ENCODE results near the gene NELL2.

The NELL2 gene

DNA sequence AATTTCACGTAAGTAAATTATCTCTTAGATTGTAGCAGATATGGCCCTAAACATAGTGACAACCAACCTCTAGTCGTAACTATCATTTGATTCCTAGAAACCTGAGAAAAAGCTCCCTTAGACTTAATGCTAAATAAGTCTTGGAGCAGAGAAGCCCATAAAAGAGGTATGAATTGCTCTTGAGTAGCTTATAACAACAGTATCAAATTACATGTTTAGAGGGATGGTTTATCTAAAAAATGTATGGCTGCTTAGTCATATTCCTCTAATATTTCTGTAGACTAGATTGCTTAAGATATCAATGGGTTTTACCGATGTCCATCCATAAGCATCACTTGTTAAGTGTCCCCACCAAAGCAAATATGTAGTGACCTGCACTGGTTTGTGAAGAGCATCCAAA, 259.7 kb downstream of the NELL2 start:
- DNase-seq (ENCODE audit: low spot score) = no peak

DNA sequence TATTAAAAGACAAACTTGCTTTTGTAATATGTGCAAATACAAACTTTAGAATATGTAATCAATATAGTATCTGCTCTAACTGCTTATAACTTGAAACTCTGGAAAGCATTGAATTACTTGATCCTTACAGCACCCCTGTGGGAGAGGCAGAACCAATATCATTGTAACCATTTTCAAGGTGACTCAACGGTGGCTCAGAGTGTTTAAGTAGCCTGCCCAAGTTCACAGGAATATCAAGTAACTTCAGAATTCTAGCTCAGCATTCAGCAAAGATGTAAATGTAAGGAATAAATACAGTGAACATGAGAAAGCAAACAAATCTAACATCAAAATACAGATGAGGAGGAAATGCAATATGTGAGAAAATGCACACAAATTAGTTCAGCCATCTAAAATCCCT, 264.6 kb downstream of the NELL2 start:
- no peak for DNase-seq (ENCODE audit: low spot score)

DNA sequence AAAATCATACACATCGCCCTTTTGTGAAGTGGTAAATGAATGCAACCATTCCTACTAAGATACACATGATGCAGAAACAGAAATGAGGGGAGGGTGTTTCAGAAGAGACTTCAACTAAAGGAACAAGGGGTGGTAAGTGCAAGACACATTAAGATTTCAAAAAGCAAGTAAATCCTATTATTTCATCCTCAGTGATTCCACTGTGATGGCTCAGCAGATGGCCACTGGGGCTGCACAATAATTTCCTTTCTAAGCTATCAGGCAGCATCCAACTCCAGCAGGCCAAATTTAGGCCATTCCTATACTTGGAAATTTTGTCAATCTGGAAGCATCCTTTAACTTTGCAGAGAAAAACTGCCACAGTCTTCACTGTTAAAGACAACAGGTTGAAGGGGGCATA, 272.4 kb downstream of the NELL2 start:
- no peak for DNase-seq (ENCODE audit: low spot score)

DNA sequence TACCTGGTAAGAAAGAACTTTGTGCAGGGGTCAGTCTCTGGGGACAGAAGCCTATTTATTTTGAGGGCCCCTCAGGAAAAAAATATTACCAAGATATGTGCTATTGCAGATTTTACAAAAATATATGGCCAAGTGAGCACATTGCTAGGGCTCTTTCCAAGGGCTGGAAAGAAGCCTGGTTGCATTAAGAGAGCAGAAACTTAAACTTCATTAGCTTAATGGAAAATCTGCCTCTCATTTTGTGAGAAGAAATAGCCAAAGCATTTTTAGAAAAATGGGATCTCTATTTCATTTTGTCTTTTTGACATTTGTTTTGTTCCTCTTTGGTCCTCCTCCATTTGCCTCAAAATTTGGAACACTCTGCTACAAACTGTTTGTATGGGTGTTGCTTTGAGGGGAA, 283.5 kb downstream of the NELL2 start:
- no peak for DNase-seq (ENCODE audit: low spot score)

DNA sequence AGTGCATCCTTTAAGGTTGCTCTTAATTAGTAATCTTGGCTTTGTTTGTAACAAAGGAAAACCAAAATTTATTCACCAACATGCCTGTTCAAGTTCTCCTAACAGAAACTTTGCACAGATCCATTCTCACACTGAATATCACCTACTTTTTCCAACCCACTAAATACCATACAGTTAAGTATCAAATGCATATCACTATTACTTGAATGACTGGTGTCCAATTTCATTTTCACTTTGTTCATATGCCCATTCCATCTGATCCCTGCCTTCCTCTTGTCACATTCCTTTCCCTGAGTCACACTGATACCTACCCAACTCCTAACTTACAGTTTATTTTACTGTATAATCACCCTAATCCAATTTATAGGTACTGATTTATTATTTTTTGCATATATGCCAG, 286.4 kb downstream of the NELL2 start:
- DNase-seq (ENCODE audit: low spot score) = no peak

DNA sequence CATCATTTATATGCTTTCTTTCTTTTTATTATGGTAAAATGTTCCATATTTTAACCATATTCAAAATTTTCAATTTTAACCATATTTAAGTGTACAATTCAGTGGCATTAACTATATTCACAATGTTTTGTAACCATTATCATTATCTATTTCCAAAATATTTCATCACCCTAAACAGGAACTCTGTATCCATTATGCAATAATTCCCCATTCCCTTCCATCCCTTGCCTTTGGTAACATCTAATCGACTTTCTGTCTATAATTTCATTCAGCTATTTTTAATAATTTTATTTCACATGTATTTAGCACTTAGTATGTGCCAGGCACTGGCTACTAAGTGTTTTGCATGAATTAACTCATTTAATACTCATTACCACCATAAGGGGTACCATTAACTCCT, 287.5 kb downstream of the NELL2 start:
- no peak for DNase-seq (ENCODE audit: low spot score)

DNA sequence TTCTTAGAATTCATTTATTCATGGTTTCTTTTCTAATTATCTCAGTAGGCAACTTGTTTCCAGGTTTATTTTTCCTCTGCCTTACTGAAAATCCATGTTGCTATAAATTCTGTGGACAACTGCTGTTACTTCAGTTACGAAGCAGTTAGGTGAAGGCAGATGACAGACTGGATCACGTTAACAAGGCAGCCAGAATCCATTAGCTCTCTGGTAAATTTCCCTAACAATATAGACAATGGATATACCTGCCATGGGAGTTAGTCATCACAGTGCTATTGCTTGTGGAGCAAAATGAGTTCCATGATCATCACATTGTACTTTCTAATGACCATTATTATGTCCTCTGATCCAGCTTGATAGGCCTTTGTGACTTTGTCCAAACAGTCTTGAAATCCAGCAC, 291.5 kb downstream of the NELL2 start:
- DNase-seq (ENCODE audit: low spot score) = no peak

DNA sequence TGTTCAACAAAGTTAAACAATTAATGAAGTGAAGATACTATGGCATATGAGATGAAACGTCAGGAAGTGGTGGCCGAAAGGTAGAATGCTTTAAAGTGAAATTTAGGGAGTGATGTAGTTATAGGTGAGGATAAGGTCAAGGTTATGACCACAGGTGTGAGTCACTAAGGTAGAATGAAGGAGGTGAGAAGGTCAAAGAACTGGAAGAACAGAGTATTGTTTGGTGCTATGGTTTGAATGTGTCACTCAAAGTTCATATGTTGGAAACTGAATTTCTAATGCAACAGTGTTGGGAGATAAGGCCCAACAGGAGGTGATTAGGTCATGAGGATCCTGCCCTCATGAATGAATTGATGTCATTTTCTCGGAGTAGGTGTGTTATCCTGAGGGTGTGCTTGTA, 293.6 kb downstream of the NELL2 start:
- DNase-seq (ENCODE audit: low spot score) = no peak

DNA sequence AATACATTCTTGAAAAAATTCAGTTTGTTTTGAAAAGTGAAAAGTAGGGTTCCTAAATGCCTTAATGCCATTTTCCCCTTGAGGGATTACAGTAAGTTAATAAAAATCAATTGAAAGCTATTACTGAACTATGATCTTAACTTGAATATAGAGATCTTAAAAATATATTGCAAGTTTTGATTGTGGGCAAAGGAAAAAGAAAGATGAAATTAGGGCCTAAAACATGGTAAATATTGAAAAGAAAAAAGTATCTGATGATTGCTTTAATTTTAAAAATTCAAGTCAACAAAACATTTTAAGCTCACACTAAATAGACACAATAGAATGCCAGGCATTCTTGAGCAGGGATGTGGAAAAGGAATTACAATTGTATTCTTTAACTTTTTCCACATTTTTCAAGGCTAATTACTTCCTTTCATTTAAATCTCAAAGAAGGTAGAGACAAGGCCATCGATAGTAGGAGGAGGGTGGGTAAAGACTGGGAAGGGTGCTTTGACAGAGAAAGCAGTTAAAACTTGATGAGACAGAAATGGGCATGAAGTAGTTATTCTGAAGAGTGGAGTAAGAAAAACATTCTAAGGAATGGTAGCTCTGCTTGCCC, 294.4 kb downstream of the NELL2 start:
- DNase-seq (ENCODE audit: low spot score) = no peak

DNA sequence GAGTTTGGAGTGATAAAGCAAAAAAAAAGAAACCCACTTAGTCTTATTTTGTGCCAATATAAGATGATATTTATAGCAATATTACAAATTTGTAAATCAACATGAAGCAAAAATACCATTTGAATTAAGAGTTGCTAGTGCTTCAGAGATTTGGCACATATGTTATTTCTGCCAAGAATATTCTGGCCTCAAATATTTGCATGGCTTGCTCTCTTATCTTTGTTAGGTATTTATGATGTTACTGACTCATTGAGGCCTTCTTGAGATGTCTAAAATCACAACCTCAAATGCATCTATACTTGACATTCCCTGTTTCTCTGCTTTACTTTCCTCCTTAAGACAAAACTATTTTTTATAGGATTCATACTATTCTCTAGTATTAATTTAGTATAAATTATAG, 301.5 kb downstream of the NELL2 start:
- DNase-seq (ENCODE audit: low spot score) = no peak

DNA sequence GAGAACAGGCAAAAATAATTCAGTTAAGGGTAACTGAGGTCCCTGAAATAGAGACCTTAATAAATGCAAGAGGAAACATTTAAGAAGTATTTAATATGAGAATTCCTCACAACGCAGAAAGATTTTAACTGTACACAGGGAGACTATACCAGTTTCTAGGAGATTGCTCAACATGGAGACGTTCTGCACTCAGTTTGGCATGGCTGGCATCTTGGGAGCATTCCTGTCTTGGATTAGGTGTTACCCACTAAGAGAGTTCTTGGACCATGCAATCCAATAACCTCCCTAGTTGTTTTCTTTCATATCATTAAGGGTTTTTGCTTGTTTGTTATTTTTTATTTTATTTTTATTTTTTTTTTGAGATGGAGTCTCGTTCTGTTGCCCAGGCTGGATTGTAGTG, 302.4 kb downstream of the NELL2 start:
- DNase-seq (ENCODE audit: low spot score) = no peak

DNA sequence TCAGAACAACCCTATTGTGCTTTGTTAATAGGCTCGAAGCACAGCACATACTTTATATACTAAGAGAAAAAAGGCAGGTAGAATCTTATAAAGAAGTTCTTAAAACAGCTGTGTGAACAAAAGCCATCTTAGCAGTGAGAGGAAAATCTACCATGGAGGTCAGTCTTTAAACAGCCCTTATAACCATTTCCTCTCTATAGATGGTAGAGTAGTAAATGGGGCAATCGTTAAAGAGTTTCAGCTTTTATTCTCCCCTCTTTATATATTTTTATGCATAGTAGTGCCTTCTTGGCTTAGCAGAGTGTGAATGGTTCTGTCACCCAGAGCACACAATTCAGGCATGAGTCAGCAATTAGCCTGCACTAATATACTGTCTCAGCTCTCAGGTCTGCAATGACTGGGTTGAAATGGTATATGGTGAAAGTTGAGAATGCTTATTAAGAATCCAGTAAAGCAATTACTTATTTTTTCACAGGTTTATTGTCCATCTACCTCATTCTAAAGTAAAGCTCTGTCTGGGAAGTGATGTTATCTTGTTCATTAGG, 305.0 kb downstream of the NELL2 start:
- DNase-seq (ENCODE audit: low spot score) = no peak

DNA sequence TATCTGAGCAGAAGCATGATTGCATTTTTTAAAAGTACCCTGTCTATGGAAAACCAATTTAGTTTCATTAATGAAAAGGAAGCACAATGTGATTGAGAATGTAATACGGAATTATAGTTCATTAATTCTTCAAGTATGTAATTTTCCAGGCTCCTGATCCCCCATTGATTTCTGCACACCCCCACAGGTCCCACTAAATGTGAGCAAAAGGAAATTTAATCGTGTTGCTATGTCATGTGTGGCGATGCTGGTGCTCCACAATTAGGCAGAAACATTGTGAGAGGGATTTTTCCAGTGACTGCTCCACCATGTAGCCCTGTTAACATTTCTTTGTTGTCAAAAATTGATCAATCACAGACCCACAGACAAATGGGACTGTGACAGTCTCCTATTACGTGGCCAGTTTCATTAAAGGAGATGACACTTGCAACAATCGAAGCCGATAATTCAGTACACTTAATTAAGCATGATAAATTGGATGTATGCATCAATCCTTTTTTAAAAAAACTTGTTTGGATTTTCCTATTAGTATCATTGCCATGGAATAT, 306.0 kb downstream of the NELL2 start:
- no peak for DNase-seq (ENCODE audit: low spot score)

DNA sequence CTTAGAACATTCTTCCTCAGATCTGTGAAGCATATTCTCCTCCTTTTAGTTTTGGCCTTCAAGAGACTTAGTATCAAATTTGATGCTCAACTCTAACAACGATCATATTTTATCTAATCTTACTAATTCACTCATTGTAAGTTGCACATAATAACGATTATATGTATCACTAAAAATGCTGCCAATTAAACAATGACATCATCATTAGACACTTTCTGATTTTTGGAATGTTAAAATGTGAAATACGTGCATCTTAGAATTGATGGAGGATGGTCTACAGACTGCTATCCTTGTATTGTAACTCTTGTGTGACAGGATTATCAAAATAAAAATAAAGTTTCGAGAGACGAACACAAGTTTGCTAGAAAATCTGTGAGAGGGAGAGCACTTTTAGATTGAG, 311.0 kb downstream of the NELL2 start:
- no peak for DNase-seq (ENCODE audit: low spot score)

DNA sequence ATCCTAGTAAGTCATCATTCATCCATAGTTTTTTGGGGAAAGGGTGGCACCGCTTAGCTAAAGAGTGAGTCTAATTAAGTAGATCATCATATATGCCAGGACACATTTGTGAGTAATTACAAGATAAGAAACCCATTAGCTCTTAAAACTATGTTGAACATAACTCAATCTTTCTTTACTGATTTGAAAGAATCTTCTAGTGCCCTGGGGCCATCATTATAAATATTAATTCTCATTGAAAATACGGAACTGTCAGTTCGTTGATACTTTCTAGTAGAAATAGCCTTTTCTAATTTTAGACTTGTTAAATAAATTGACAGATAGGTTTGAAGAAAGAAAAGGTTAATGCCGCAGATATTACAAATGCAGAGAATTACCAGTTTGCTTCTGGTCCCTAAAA, 312.6 kb downstream of the NELL2 start:
- DNase-seq (ENCODE audit: low spot score) = no peak

DNA sequence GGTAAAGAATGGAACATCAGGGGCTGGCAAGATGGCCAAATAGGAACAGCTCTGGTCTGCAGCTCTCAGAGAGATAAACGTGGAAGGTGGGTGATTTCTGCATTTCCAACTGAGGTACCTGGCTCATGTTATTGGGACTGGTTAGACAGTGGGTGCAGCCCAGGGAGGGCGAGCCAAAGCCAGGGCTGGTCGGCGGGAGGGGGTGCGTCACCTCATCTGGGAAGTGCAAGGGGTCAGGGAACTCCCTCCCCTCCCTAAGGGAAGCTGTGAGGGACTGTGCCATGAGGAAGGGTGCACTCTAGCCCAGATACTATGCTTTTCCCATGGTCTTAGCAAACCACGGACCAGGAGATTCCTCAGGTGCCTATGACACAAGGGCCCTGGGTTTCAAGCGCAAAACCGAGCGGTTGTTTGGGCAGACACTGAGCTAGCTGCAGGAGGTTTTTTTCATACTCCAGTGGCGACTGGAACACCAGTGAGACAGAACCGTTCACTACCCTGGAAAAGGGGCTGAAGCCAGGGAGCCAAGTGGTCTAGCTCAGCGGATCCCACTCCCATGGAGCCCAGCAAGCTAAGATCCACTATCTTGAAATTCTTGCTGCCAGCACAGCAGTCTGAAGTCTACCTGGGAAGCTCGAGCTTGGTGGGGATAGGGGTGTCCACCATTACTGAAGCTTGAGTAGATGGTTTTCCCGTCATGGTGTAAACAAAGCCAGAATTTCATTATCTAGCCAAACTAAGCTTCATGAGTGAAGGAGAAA, 317.6 kb downstream of the NELL2 start:
- no peak for DNase-seq (ENCODE audit: low spot score)

DNA sequence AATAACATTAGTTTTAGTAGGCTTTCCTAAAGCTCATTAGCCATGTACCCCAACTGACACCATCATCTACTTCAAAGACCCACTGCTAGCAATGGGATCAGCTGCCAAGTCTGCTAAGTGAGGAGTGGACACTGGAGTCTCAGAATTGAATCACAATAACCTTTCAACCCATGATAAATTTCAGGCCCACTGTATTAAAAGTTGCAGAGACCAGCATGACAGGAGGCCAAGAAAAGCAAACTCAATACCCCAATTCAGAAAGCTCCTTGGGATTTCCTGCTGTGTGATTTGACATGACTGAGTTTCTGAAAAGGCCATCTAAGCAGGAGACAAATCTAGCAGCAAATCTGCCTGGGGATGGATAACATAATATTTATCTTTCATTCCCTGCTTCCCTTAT, 320.7 kb downstream of the NELL2 start:
- DNase-seq (ENCODE audit: low spot score) = no peak

DNA sequence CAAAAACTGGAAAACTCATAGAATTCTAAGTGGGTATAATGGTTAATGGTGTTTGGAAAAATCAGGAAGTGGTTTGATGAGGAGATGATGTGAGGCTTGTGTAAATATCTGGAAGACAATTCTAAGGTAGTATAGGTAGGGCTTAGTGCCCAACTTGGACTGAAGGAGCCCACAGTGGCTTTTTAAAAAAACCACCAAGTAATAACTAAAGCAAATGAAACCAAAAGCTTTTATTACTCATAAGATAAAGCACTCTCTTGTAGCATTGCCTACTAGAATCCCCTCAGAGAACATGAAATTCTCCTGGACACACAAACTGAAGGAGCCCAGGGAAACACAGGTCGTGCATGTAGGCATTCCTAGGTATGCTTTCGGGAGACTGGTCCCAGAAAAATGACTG, 324.5 kb downstream of the NELL2 start:
- DNase-seq (ENCODE audit: low spot score) = no peak

DNA sequence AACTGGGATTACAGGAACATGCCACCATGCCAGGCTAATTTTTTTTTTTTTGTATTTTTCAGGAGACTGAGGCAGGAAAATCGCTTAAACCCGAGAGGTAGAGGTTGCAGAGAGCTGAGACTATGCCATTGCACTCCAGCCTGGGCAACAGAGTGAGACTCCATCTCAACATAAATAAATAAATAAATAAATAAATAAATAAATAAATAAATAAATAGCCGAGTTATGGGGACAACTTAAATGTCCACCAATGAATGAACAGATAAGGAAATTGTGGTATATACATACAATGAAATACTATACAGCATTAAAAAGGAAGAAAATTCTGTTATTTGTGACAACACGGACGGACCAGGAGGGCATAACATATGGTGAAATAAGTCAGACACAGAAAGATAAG, 325.7 kb downstream of the NELL2 start:
- DNase-seq (ENCODE audit: low spot score) = no peak

DNA sequence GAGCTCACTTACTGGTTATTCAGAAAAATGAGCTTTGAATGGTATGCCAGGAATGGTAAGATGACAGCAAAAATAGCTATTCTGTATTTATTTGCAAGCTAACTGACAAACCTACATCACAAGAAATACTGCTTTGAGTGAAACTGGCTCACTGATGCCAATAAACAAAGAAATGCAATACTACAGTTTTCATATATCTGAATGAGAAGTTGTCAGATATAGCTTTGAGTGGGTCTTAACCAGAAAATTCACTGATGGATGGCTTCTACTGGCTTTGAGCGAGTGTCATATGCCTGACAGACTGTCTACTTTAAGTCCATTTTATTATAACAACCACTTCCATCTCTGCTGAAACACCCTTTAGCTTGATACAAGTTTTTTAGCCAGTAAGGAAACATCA, 330.1 kb downstream of the NELL2 start:
- no peak for DNase-seq (ENCODE audit: low spot score)

DNA sequence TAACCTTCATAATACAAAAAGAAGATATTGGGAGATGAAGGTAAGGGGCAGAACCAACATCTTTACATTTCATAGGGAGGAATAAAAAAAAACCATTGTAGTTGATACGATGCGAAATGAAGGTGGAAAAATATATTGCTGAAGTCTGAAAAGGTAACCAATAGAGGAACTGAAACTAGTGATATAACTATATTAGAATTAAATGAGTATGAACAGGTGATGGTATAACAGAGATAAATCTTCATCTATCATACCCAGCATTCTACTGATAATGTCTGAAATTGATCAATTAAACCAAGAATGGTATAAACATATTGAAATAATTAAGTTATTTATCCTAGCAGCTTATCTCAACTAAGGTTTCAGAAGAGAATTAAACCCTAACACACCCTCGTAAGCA, 332.1 kb downstream of the NELL2 start:
- DNase-seq (ENCODE audit: low spot score) = no peak

DNA sequence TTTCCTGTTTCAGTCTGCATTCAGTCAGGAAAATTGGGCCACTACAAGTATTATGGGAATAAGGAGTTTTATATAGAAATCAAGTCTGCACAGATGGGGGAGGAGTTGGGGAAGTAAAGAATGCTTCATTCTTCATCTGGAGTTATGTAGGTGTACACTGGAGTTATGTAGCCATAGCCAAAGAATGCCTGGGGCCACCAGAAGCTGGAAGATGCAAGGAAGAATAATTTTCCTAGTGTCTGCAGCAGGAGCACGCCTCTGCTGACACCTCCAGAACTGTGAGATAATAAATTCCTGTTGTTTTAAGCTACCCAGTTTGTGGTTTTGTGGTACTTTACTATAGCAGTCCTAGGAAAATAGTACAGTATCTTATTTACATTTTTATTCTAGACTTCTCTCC, 333.4 kb downstream of the NELL2 start:
- no peak for DNase-seq (ENCODE audit: low spot score)

DNA sequence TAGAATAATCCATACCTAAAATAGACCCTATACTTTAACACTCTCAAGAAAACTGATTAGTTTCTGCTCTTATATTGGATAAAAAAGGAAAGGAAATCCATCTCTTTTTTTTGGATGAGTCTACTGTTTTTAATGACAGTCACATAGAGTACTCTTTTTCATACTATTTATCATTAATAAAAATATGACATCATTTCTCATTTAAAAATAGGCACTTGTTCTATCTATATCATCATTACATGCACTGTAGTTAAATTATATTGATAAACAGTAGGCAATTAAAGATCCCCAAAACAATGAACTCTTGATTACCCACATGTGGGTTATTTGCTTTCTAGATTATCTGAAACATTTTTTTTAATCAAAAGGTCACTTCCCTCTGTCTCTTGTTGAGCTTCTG, 338.8 kb downstream of the NELL2 start:
- no peak for DNase-seq (ENCODE audit: low spot score)

DNA sequence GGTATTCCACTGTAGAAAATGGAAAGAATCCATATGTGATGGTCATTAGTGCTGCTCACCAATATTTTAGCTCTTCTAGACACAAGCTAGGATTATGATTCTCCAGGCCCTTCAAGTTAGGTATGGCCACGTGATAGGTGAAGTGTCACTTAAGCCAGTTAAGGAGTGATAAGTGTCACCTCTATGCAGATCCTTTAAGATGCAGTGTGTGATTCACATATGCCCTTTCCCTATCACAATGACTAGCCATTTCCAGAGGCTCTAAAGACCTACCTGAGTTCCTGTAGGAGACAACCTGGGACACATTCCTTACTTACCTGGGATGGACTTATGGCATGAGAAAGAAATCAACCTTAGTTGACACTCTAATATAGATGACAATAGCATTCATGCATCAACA, 343.2 kb downstream of the NELL2 start:
- no peak for DNase-seq (ENCODE audit: low spot score)

All from GM03348 (cell line).